T-helper 22 cell (primary cell): Measurements from ENCODE around the gene EPSTI1.
"Not testable (repeated sequence)": the region's sequence is repeated elsewhere in the genome, so short reads cannot be mapped to it uniquely, and the experiment has no call there.

Experiments used
- DNase-seq: peaks from one replicate; pipeline ENCODE4 v3.0.0-alpha.2; 2020; ENCODE audit warnings: low read depth

Gene EPSTI1

GRCh38 chr13:42894765-42895243 lies 97.2 kb downstream of the EPSTI1 start:
- no peak for DNase-seq

GRCh38 chr13:42893214-42893671 lies 98.8 kb downstream of the EPSTI1 start:
- DNase-seq, result no peak

- no peak for DNase-seq
Measured at GRCh38 chr13:42892760-42893159, 99.3 kb downstream of the EPSTI1 start.

GRCh38 chr13:42891591-42891990 lies 100.5 kb downstream of the EPSTI1 start:
- DNase-seq, result no peak

- no peak for DNase-seq
Measured at GRCh38 chr13:42885325-42885724, 106.7 kb downstream of the EPSTI1 start.

GRCh38 chr13:42883771-42884467 lies 108.1 kb downstream of the EPSTI1 start:
- DNase-seq, result no peak

- no peak for DNase-seq
Measured at GRCh38 chr13:42883142-42883541, 108.9 kb downstream of the EPSTI1 start.

- no peak for DNase-seq
Measured at GRCh38 chr13:42880056-42880605, 111.9 kb downstream of the EPSTI1 start.

GRCh38 chr13:42878721-42879120 lies 113.3 kb downstream of the EPSTI1 start:
- DNase-seq, result no peak

GRCh38 chr13:42876887-42877545 lies 115.0 kb downstream of the EPSTI1 start:
- no peak for DNase-seq

GRCh38 chr13:42876270-42876714 lies 115.7 kb downstream of the EPSTI1 start:
- DNase-seq, result no peak

GRCh38 chr13:42875475-42876269 lies 116.4 kb downstream of the EPSTI1 start:
- no peak for DNase-seq

- no peak for DNase-seq
Measured at GRCh38 chr13:42874221-42874620, 117.8 kb downstream of the EPSTI1 start.

GRCh38 chr13:42873081-42873480 lies 119.0 kb downstream of the EPSTI1 start:
- no peak for DNase-seq

- no peak for DNase-seq
Measured at GRCh38 chr13:42867232-42867631, 124.8 kb downstream of the EPSTI1 start.

GRCh38 chr13:42865768-42866102 lies 126.3 kb downstream of the EPSTI1 start:
- no peak for DNase-seq

GRCh38 chr13:42864952-42865767 lies 126.9 kb downstream of the EPSTI1 start:
- DNase-seq, result no peak

GRCh38 chr13:42862370-42862769 lies 129.7 kb downstream of the EPSTI1 start:
- not testable (repeated sequence) for DNase-seq

- DNase-seq, result no peak
Measured at GRCh38 chr13:42860485-42860884, 131.6 kb downstream of the EPSTI1 start.

- no peak for DNase-seq
Measured at GRCh38 chr13:42859760-42860159, 132.3 kb downstream of the EPSTI1 start.

- DNase-seq, result no peak
Measured at GRCh38 chr13:42855410-42855809, 136.6 kb downstream of the EPSTI1 start.

- no peak for DNase-seq
Measured at GRCh38 chr13:42852136-42852535, 139.9 kb downstream of the EPSTI1 start.
